ENCODE results near the gene TEX48. TPM values are rescaled to one million over a fixed set of nuclear protein-coding genes. Genes with fewer than 3 reads are reported as not detected.
A peak's percentile ranks its signal among the peaks of the same experiment; 100 is the strongest.

TEX48 gene
- under 1 TPM; 0.46 to 0.86 TPM for total RNA-seq
- polyA plus RNA-seq, result not detected

GRCh38 chr9:114681594-114682332, at the start of gene TEX48:
Gene TEX48 (minus strand): TSS chr9:114682192. CDS start chr9:114671723, 10,469 bp downstream.
- no peaks in the 10 kb centered on the region for H3K36me3 Mint-ChIP-seq
- H3K27ac Mint-ChIP-seq, result peak within 1 kb of the TSS in 7 of 8 donors; percentile 3 to 95 (median 79)
- Histone ChIP-seq H3K27ac (ENCODE audit: low read depth, low read length) (no peak within 1 kb of the TSS), H3K4me1 (ENCODE audit: insufficient read depth, low read length) (peaks cover 6% of the 10 kb centered on the region), H3K9me3 (ENCODE audit: low read length) (no peaks in the 10 kb centered on the region), H3K4me3 (ENCODE audit: low read length) (no peak within 1 kb of the TSS), H3K36me3 (ENCODE audit: insufficient read depth, low read length) (no peaks in the 10 kb centered on the region), H3K27me3 (ENCODE audit: insufficient read depth, low read length, poor library complexity, severe bottlenecking) (peaks cover 9% of the 10 kb centered on the region)
- peak; percentile 56 to 86 (median 69) for DNase-seq
- peak within 1 kb of the TSS in 6 of 7 donors; percentile 53 to 89 (median 74) for H3K4me3 Mint-ChIP-seq
- H3K27me3 Mint-ChIP-seq, result peaks cover 0 to 15% of the 10 kb centered on the region in 2 donors
- peaks cover 18 to 27% (median 19%) of the 10 kb centered on the region in 3 donors for H3K4me1 Mint-ChIP-seq
- CTCF ChIA-PET, result interaction anchor here (0.6 to 6.5 kb wide), 46 partner anchors 9 to 842 kb away, joined by 3 to 151 read pairs (median 4); partner anchors contain the start of gene ATP6V1G1
- no peaks in the 10 kb centered on the region for H3K9me3 Mint-ChIP-seq
- POLR2A ChIA-PET, result no interaction called here

GRCh38 chr9:114731701-114732100, 49.7 kb upstream of the TEX48 start:
- Histone ChIP-seq H3K4me3 (ENCODE audit: low read length) (no peak overlapping the region), H3K27me3 (ENCODE audit: insufficient read depth, low read length, poor library complexity, severe bottlenecking) (no peaks in the 10 kb centered on the region), H3K36me3 (ENCODE audit: insufficient read depth, low read length) (no peaks in the 10 kb centered on the region), H3K27ac (ENCODE audit: low read depth, low read length) (no peak overlapping the region), H3K4me1 (ENCODE audit: insufficient read depth, low read length) (peaks cover 20% of the 10 kb centered on the region), H3K9me3 (ENCODE audit: low read length) (no peaks in the 10 kb centered on the region)
- Mint-ChIP-seq H3K9me3 (peaks cover 0 to 4% (median 0%) of the 10 kb centered on the region in 5 donors), H3K27me3 (no peaks in the 10 kb centered on the region), H3K36me3 (no peaks in the 10 kb centered on the region), H3K27ac (peak overlapping the region in 2 of 8 donors; percentile 29 to 54), H3K4me3 (no peak overlapping the region), H3K4me1 (peaks cover 19 to 25% (median 20%) of the 10 kb centered on the region in 3 donors)
- DNase-seq, result no peak
- ChIA-PET CTCF (interaction anchor here (2.4 kb wide), 1 partner anchor 175 kb away, joined by 7 read pairs; no protein-coding TSS in a partner anchor), POLR2A (no interaction called here)

GRCh38 chr9:114729706-114730105, 47.7 kb upstream of the TEX48 start:
- Mint-ChIP-seq H3K4me3 (no peak overlapping the region), H3K4me1 (peaks cover under 1 to 14% (median 5%) of the 10 kb centered on the region in 3 donors), H3K9me3 (peaks cover 0 to 4% (median 0%) of the 10 kb centered on the region in 5 donors), H3K36me3 (no peaks in the 10 kb centered on the region), H3K27me3 (no peaks in the 10 kb centered on the region), H3K27ac (no peak overlapping the region)
- Histone ChIP-seq H3K4me1 (ENCODE audit: insufficient read depth, low read length) (peaks cover under 1% of the 10 kb centered on the region), H3K4me3 (ENCODE audit: low read length) (no peak overlapping the region), H3K9me3 (ENCODE audit: low read length) (no peaks in the 10 kb centered on the region), H3K27ac (ENCODE audit: low read depth, low read length) (no peak overlapping the region), H3K27me3 (ENCODE audit: insufficient read depth, low read length, poor library complexity, severe bottlenecking) (no peaks in the 10 kb centered on the region), H3K36me3 (ENCODE audit: insufficient read depth, low read length) (no peaks in the 10 kb centered on the region)
- POLR2A ChIA-PET, result no interaction called here
- DNase-seq, result no peak
- CTCF ChIA-PET, result no interaction called here

GRCh38 chr9:114725930-114726329, 43.9 kb upstream of the TEX48 start:
- Histone ChIP-seq H3K27ac (ENCODE audit: low read depth, low read length) (no peak overlapping the region), H3K4me1 (ENCODE audit: insufficient read depth, low read length) (no peaks in the 10 kb centered on the region), H3K27me3 (ENCODE audit: insufficient read depth, low read length, poor library complexity, severe bottlenecking) (no peaks in the 10 kb centered on the region), H3K36me3 (ENCODE audit: insufficient read depth, low read length) (no peaks in the 10 kb centered on the region), H3K4me3 (ENCODE audit: low read length) (no peak overlapping the region), H3K9me3 (ENCODE audit: low read length) (no peaks in the 10 kb centered on the region)
- Mint-ChIP-seq H3K36me3 (peaks cover 0 to 1% (median 0%) of the 10 kb centered on the region in 3 donors), H3K27me3 (no peaks in the 10 kb centered on the region), H3K9me3 (peaks cover 0 to 4% (median 0%) of the 10 kb centered on the region in 5 donors), H3K4me3 (no peak overlapping the region), H3K27ac (no peak overlapping the region), H3K4me1 (peaks cover 3 to 23% (median 13%) of the 10 kb centered on the region in 3 donors)
- ChIA-PET CTCF (no interaction called here), POLR2A (no interaction called here)
- no peak for DNase-seq

GRCh38 chr9:114724744-114725143, 42.8 kb upstream of the TEX48 start:
- POLR2A ChIA-PET, result no interaction called here
- peaks cover 5 to 33% (median 16%) of the 10 kb centered on the region in 3 donors for H3K4me1 Mint-ChIP-seq

GRCh38 chr9:114723931-114724330, 41.9 kb upstream of the TEX48 start:
- Histone ChIP-seq H3K27ac (ENCODE audit: low read depth, low read length) (no peak overlapping the region), H3K36me3 (ENCODE audit: insufficient read depth, low read length) (no peaks in the 10 kb centered on the region), H3K27me3 (ENCODE audit: insufficient read depth, low read length, poor library complexity, severe bottlenecking) (no peaks in the 10 kb centered on the region), H3K9me3 (ENCODE audit: low read length) (no peaks in the 10 kb centered on the region), H3K4me3 (ENCODE audit: low read length) (no peak overlapping the region), H3K4me1 (ENCODE audit: insufficient read depth, low read length) (peaks cover 12% of the 10 kb centered on the region)
- Mint-ChIP-seq H3K4me3 (no peak overlapping the region), H3K27ac (no peak overlapping the region), H3K27me3 (no peaks in the 10 kb centered on the region), H3K9me3 (peaks cover 0 to 4% (median 0%) of the 10 kb centered on the region in 5 donors), H3K4me1 (peaks cover 13 to 41% (median 24%) of the 10 kb centered on the region in 3 donors), H3K36me3 (peaks cover 0 to 1% (median 0%) of the 10 kb centered on the region in 3 donors)
- CTCF ChIA-PET, result interaction anchor here (1.5 kb wide), 1 partner anchor 14 kb away, joined by 3 read pairs; no protein-coding TSS in a partner anchor
- DNase-seq, result no peak
- POLR2A ChIA-PET, result no interaction called here

More at GRCh38 chr9:114724744-114725143, 42.8 kb upstream of the TEX48 start:
- DNase-seq, result no peak
- Mint-ChIP-seq H3K9me3 (peaks cover 0 to 4% (median 0%) of the 10 kb centered on the region in 5 donors), H3K27ac (peak overlapping the region in 1 of 8 donors; percentile 40), H3K4me3 (no peak overlapping the region), H3K27me3 (no peaks in the 10 kb centered on the region), H3K36me3 (peaks cover 0 to 1% (median 0%) of the 10 kb centered on the region in 3 donors)
- Histone ChIP-seq H3K36me3 (ENCODE audit: insufficient read depth, low read length) (no peaks in the 10 kb centered on the region), H3K27me3 (ENCODE audit: insufficient read depth, low read length, poor library complexity, severe bottlenecking) (no peaks in the 10 kb centered on the region), H3K4me3 (ENCODE audit: low read length) (no peak overlapping the region), H3K27ac (ENCODE audit: low read depth, low read length) (no peak overlapping the region), H3K9me3 (ENCODE audit: low read length) (no peaks in the 10 kb centered on the region), H3K4me1 (ENCODE audit: insufficient read depth, low read length) (peaks cover 4% of the 10 kb centered on the region)
- CTCF ChIA-PET, result interaction anchor here (1.5 kb wide), 1 partner anchor 13 kb away, joined by 3 read pairs; no protein-coding TSS in a partner anchor

GRCh38 chr9:114722937-114723620, 41.1 kb upstream of the TEX48 start:
- POLR2A ChIA-PET, result interaction anchor here (0.9 kb wide), 1 partner anchor 204 kb away, joined by 4 read pairs; no protein-coding TSS in a partner anchor
- no peak for DNase-seq
- no peaks in the 10 kb centered on the region for H3K27me3 ChIP-seq (ENCODE audit: insufficient read depth, low read length, poor library complexity, severe bottlenecking)

More at GRCh38 chr9:114722937-114723620, 41.1 kb upstream of the TEX48 start:
- Mint-ChIP-seq H3K4me3 (no peak overlapping the region), H3K27ac (no peak overlapping the region), H3K9me3 (peaks cover 0 to under 1% (median 0%) of the 10 kb centered on the region in 5 donors), H3K36me3 (peaks cover 0 to 1% (median 0%) of the 10 kb centered on the region in 3 donors), H3K4me1 (peaks cover 22 to 50% (median 33%) of the 10 kb centered on the region in 3 donors), H3K27me3 (no peaks in the 10 kb centered on the region)
- CTCF ChIA-PET, result interaction anchor here (1.2 to 1.6 kb wide), 3 partner anchors 15 to 42 kb away, joined by 3 to 5 read pairs (median 4); no protein-coding TSS in a partner anchor
- Histone ChIP-seq H3K4me1 (ENCODE audit: insufficient read depth, low read length) (peaks cover 21% of the 10 kb centered on the region), H3K9me3 (ENCODE audit: low read length) (no peaks in the 10 kb centered on the region), H3K4me3 (ENCODE audit: low read length) (no peak overlapping the region), H3K36me3 (ENCODE audit: insufficient read depth, low read length) (no peaks in the 10 kb centered on the region), H3K27ac (ENCODE audit: low read depth, low read length) (no peak overlapping the region)
